IMR-90 (cell line): ENCODE results near the gene SHB. TPM values are rescaled to one million over a fixed set of nuclear protein-coding genes. Genes with fewer than 3 reads are reported as not detected.

Experiments used
- ATAC-seq: fragments of 200-7000 bp; cut with Tn5 transposase; 2 replicates; pipeline ENCODE4 v1.9.1; 2020; ENCODE audit warnings: low read depth, mild to moderate bottlenecking, moderate library complexity
- BruUV-seq: library from RNA; stranded (reverse); fragments of 400-500 nt; replicated peaks from 2 replicates; lab custom pipeline; 2021; lab: Mats Ljungman, UMichigan
- CTCF ChIA-PET: fragments of 300-600 bp; formaldehyde crosslinking; extraction: SDS; loops from one replicate; lab custom pipeline; 2021; ENCODE audit warnings: antibody characterized with exemption; lab: Yijun Ruan, JAX
- POLR2A ChIA-PET: fragments of 300-600 bp; sonication (Branson Sonifier 250); formaldehyde crosslinking; loops from one replicate; lab custom pipeline; 2022; ENCODE audit warnings: antibody characterized with exemption; ENCODE audit not compliant: unreplicated experiment; lab: Charles Lee
- DNase-seq: peaks from one replicate; pipeline ENCODE4 v3.0.0; 2013
- H2AFZ ChIP-seq: replicated peaks from 2 replicates; pipeline ENCODE3; 2013; ENCODE audit warnings: low read length, mild to moderate bottlenecking; ENCODE audit not compliant: poor library complexity
- H2AK5ac ChIP-seq: 2 replicates; pipeline ENCODE4 v1.6.1; 2013; ENCODE audit warnings: low read depth, low read length, inconsistent platforms
- H2AK9ac ChIP-seq: replicated peaks from 2 replicates; pipeline ENCODE3; 2013; ENCODE audit warnings: mild to moderate bottlenecking, low read depth, low read length, moderate library complexity; ENCODE audit not compliant: poor library complexity
- H2BK120ac ChIP-seq: 2 replicates; pipeline ENCODE4 v1.6.1; 2013; ENCODE audit warnings: low read depth, low read length, inconsistent platforms
- H2BK15ac ChIP-seq: 3 replicates; pipeline ENCODE4 v1.6.1; 2013; ENCODE audit warnings: low read depth, low read length, inconsistent platforms
- H2BK20ac ChIP-seq: 2 replicates; pipeline ENCODE4 v1.6.1; 2013; ENCODE audit warnings: low read depth, mild to moderate bottlenecking, inconsistent platforms, low read length, moderate library complexity
- H2BK5ac ChIP-seq: 2 replicates; pipeline ENCODE4 v1.6.1; 2013; ENCODE audit warnings: mild to moderate bottlenecking, low read depth, low read length, inconsistent platforms; ENCODE audit not compliant: poor library complexity, severe bottlenecking
- H3K14ac ChIP-seq: replicated peaks from 2 replicates; pipeline ENCODE4 v1.6.1; 2013; ENCODE audit warnings: low read depth, low read length, inconsistent platforms
- H3K18ac ChIP-seq: 2 replicates; pipeline ENCODE4 v1.6.1; 2013; ENCODE audit warnings: low read depth, low read length, control low read depth
- H3K23ac ChIP-seq: 2 replicates; pipeline ENCODE4 v1.6.1; 2013; ENCODE audit warnings: low read depth, low read length, inconsistent platforms
- H3K27ac ChIP-seq: 2 replicates; pipeline ENCODE4 v1.5.1; 2013; ENCODE audit warnings: mild to moderate bottlenecking, control low read depth, low read length; ENCODE audit not compliant: insufficient read depth
- H3K27me3 ChIP-seq: 2 replicates; pipeline ENCODE4 v1.6.1; 2013; ENCODE audit warnings: low read length; ENCODE audit not compliant: control insufficient read depth, insufficient read depth
- H3K36me3 ChIP-seq: 2 replicates; pipeline ENCODE4 v1.6.1; 2013; ENCODE audit warnings: low read length, mixed read lengths; ENCODE audit not compliant: control insufficient read depth, insufficient read depth
- H3K4ac ChIP-seq: 2 replicates; pipeline ENCODE4 v1.6.1; 2013; ENCODE audit warnings: low read depth, low read length, inconsistent platforms
- H3K4me1 ChIP-seq: 2 replicates; pipeline ENCODE4 v1.6.1; 2013; ENCODE audit warnings: low read length, mixed read lengths; ENCODE audit not compliant: control insufficient read depth, insufficient read depth
- H3K4me2 ChIP-seq: 2 replicates; pipeline ENCODE4 v1.6.1; 2013; ENCODE audit warnings: low read depth, mild to moderate bottlenecking, control low read depth, low read length, moderate library complexity
- H3K4me3 ChIP-seq: 2 replicates; pipeline ENCODE4 v1.5.1; 2013; ENCODE audit warnings: low read depth, mild to moderate bottlenecking, control low read depth, low read length, moderate library complexity; ENCODE audit not compliant: insufficient read depth
- H3K56ac ChIP-seq: 2 replicates; pipeline ENCODE4 v1.6.1; 2013; ENCODE audit warnings: low read length, inconsistent platforms; ENCODE audit not compliant: insufficient read depth; ENCODE audit errors: extremely low read depth
- H3K79me1 ChIP-seq, 2 experiments: 2 replicates each; pipeline ENCODE4 v1.6.1; 2013; ENCODE audit warnings: low read length in 2 of 2, inconsistent platforms in 1 of 2, low read depth in 1 of 2
- H3K9ac ChIP-seq: 2 replicates; pipeline ENCODE4 v1.6.1; 2013; ENCODE audit warnings: low read depth, low read length, control low read depth
- H3K9me1 ChIP-seq: 2 replicates; pipeline ENCODE4 v1.6.1; 2013; ENCODE audit warnings: low read length, inconsistent platforms; ENCODE audit not compliant: insufficient read depth
- H3K9me3 ChIP-seq: 2 replicates; pipeline ENCODE4 v1.6.1; 2013; ENCODE audit warnings: low read length; ENCODE audit not compliant: control insufficient read depth, insufficient read depth
- H4K20me1 ChIP-seq: 2 replicates; pipeline ENCODE4 v1.6.1; 2013; ENCODE audit warnings: low read length, inconsistent platforms; ENCODE audit not compliant: insufficient read depth
- H4K5ac ChIP-seq: 2 replicates; pipeline ENCODE4 v1.6.1; 2013; ENCODE audit warnings: mild to moderate bottlenecking, low read depth, low read length, control low read depth
- H4K8ac ChIP-seq, 2 experiments: 2 replicates each; pipeline ENCODE4 v1.6.1; 2013; ENCODE audit warnings: low read depth in 2 of 2, low read length in 2 of 2, control low read depth in 1 of 2, inconsistent platforms in 1 of 2
- H4K91ac ChIP-seq: 2 replicates; pipeline ENCODE4 v1.6.1; 2013; ENCODE audit warnings: low read depth, low read length, inconsistent platforms; ENCODE audit not compliant: insufficient read depth
- CEBPB ChIP-seq: IDR thresholded peaks from 2 replicates; pipeline ENCODE4 v1.6.1; 2012; ENCODE audit warnings: low read depth, low read length, improper control_type of control experiment
- CHD1 ChIP-seq: IDR thresholded peaks from 2 replicates; pipeline ENCODE4 v1.6.1; 2012; ENCODE audit warnings: low read depth, low read length, improper control_type of control experiment
- MAZ ChIP-seq: IDR thresholded peaks from 2 replicates; pipeline ENCODE4 v1.6.1; 2012; ENCODE audit warnings: low read depth, mild to moderate bottlenecking, low read length, improper control_type of control experiment, moderate library complexity, borderline replicate concordance
- MXI1 ChIP-seq: IDR thresholded peaks from 2 replicates; pipeline ENCODE4 v1.6.1; 2012; ENCODE audit warnings: low read depth, mild to moderate bottlenecking, low read length, moderate library complexity, borderline replicate concordance
- NFE2L2 ChIP-seq: fragments of 150-350 bp; IDR thresholded peaks from 2 replicates; pipeline ENCODE4 v1.6.1; 2016; ENCODE audit warnings: low read depth, mild to moderate bottlenecking, low read length
- POLR2A ChIP-seq: IDR thresholded peaks from 2 replicates; pipeline ENCODE4 v1.6.1; 2012; ENCODE audit warnings: mild to moderate bottlenecking, low read depth, low read length
- RAD21 ChIP-seq: IDR thresholded peaks from 2 replicates; pipeline ENCODE4 v1.6.1; 2012; ENCODE audit warnings: low read length, improper control_type of control experiment
- RCOR1 ChIP-seq: IDR thresholded peaks from 2 replicates; pipeline ENCODE4 v1.6.1; 2012; ENCODE audit warnings: mild to moderate bottlenecking, low read length, improper control_type of control experiment; ENCODE audit not compliant: insufficient replicate concordance
- RFX5 ChIP-seq: IDR thresholded peaks from 2 replicates; pipeline ENCODE4 v1.8.0; 2012; ENCODE audit warnings: low read depth, mild to moderate bottlenecking, low read length, moderate library complexity
- SMC3 ChIP-seq: fragments of 150-350 bp; IDR thresholded peaks from 2 replicates; pipeline ENCODE4 v1.6.1; 2016; ENCODE audit warnings: low read depth, mild to moderate bottlenecking, antibody characterized with exemption, low read length, moderate library complexity
- WGBS, 2 experiments: methylation state at CpG; one replicate each; pipeline versions ENCODE4 v1.1.5 to v1.1.7; 2013; ENCODE audit warnings: missing lambda C conversion rate in 2 of 2; ENCODE audit not compliant: insufficient read length in 1 of 2; ENCODE audit errors: extremely low coverage in 2 of 2; 5-methylcytosine and 5-hydroxymethylcytosine counted together
- dilution Hi-C: fragments of 300-500 bp; cut with HindIII; formaldehyde crosslinking; loops from one replicate; pipeline ENCODE4 v1.14.3; 2018; ENCODE audit warnings: low sequenced_read_pairs; ENCODE audit not compliant: unreplicated experiment
- in situ Hi-C: fragments of 300-500 bp; cut with MboI; formaldehyde crosslinking; loops from 3 replicates; pipeline ENCODE4 v1.14.3; 2019; ENCODE audit warnings: low sequenced_read_pairs, inconsistent platforms, mixed read lengths
- intact Hi-C: fragments of 100-400 bp; cut with micrococcal nuclease; formaldehyde crosslinking; loops from 2 replicates; pipeline ENCODE4 v1.10.0; 2022
- polyA plus RNA-seq, 3 experiments: library from polyadenylated mRNA; depleted of rRNA; stranded (reverse); fragments of >200 nt; gene quantifications; 2 replicates each; pipeline ENCODE4 v1.2.3, GENCODE V29; 2012; ENCODE audit warnings: low replicate concordance in 1 of 3
- total RNA-seq: library from RNA; depleted of rRNA; stranded (reverse); fragments of >200 nt; gene quantifications from 2 replicates; pipeline ENCODE4 v1.2.3, GENCODE V29; 2012
- TF ChIP-seq, protein P1 (sequence below): conservative IDR thresholded peaks from 2 replicates; pipeline ENCODE4 v1.5.1; 2012; ENCODE audit warnings: mild to moderate bottlenecking, low read depth, low read length, improper control_type of control experiment
- TF ChIP-seq, protein P2 (sequence below): fragments of 150-350 bp; IDR thresholded peaks from 2 replicates; pipeline ENCODE4 v1.6.1; 2017; ENCODE audit warnings: mild to moderate bottlenecking, antibody characterized with exemption, low read length, low read depth
- TF ChIP-seq, protein P3 (sequence below): fragments of 150-350 bp; IDR thresholded peaks from 2 replicates; pipeline ENCODE4 v1.6.1; 2016; ENCODE audit warnings: low read depth, mild to moderate bottlenecking, low read length, moderate library complexity, borderline replicate concordance

Gene SHB
- total and polyA plus RNA-seq, 2 of the 4 experiments (the other 2 are of a cell fraction): 6.1 to 20.4 TPM

DNA sequence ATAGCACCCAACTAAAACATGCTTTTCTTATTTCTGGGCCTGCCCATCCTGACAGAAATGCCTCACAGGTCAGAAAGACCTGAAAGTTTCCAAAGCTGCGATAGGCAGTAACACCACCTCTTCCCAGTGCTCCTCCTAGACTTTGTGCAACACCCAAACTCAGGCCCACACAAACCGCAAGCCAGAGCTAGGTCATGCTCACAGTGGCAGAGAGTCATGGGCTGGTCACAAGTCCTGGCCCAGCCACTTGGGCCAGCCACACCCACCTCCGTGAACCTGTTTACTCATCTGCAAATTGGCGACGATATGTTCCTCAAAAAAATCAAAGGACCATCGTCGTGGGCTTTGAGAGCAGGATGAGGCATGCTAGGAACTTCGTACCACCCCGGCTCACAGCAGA lies 121.0 kb downstream of the SHB start:
- H3K56ac ChIP-seq: no peak overlapping the region
- no peak overlapping the region for H3K14ac ChIP-seq
- no peak for ATAC-seq
- H3K36me3 ChIP-seq: peaks cover 73% of the 10 kb centered on the region
- H3K23ac ChIP-seq: no peak overlapping the region
- no peak overlapping the region for H3K18ac ChIP-seq
- no peak overlapping the region for H3K4me2 ChIP-seq
- no peak overlapping the region for H3K27ac ChIP-seq
- no peak overlapping the region for H4K8ac ChIP-seq
- dilution Hi-C loops (loop anchor here (25.0 kb wide), 1 partner anchor 114 kb away; the partner anchor contains the start of gene SHB), intact Hi-C loops (no loop called here), in situ Hi-C loops (no loop called here)
- H3K4me1 ChIP-seq: peaks cover 36% of the 10 kb centered on the region
- WGBS, 2 experiments: 100% methylated on average over 1 of the region's 9 CpGs; no CpG with 5 or more reads in 1 of the 2 experiments
- H2BK5ac ChIP-seq: no peak overlapping the region
- H2AK5ac ChIP-seq: peak overlapping the region; percentile 2; the same call in 1 of the 2 replicates
- ChIA-PET POLR2A (no interaction called here), CTCF (no interaction called here)
- no peak overlapping the region for H4K5ac ChIP-seq
- no peak overlapping the region for H4K91ac ChIP-seq
- 0 out of 2 replicates have a peak overlapping the region, but pooled peaks have one; percentile 21 for H3K4ac ChIP-seq
- H2AK9ac ChIP-seq: no peak overlapping the region
- no peak overlapping the region for H2BK120ac ChIP-seq
- H2BK20ac ChIP-seq: no peak overlapping the region
- H3K9me1 ChIP-seq: peaks cover 63% of the 10 kb centered on the region
- no peak overlapping the region for H2BK15ac ChIP-seq
- no peaks in the 10 kb centered on the region for H3K9me3 ChIP-seq
- H3K27me3 ChIP-seq: no peaks in the 10 kb centered on the region
- H2AFZ ChIP-seq: no peak overlapping the region
- BruUV-seq: no TSS peak
- no peak overlapping the region for H3K9ac ChIP-seq
- H3K4me3 ChIP-seq: no peak overlapping the region
- peaks cover 58 to 95% of the 10 kb centered on the region in 2 experiments for H3K79me1 ChIP-seq
- peaks cover 15% of the 10 kb centered on the region; the same call in 1 of the 2 replicates for H4K20me1 ChIP-seq
- TF ChIP-seq, protein P1, sequence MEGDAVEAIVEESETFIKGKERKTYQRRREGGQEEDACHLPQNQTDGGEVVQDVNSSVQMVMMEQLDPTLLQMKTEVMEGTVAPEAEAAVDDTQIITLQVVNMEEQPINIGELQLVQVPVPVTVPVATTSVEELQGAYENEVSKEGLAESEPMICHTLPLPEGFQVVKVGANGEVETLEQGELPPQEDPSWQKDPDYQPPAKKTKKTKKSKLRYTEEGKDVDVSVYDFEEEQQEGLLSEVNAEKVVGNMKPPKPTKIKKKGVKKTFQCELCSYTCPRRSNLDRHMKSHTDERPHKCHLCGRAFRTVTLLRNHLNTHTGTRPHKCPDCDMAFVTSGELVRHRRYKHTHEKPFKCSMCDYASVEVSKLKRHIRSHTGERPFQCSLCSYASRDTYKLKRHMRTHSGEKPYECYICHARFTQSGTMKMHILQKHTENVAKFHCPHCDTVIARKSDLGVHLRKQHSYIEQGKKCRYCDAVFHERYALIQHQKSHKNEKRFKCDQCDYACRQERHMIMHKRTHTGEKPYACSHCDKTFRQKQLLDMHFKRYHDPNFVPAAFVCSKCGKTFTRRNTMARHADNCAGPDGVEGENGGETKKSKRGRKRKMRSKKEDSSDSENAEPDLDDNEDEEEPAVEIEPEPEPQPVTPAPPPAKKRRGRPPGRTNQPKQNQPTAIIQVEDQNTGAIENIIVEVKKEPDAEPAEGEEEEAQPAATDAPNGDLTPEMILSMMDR: no peak
- TF ChIP-seq MXI1: no peak
- TF ChIP-seq RFX5: no peak
- TF ChIP-seq NFE2L2: no peak
- TF ChIP-seq POLR2A: no peak
- TF ChIP-seq RAD21: no peak
- no peak for TF ChIP-seq SMC3
- TF ChIP-seq MAZ: no peak
- no peak for TF ChIP-seq RCOR1
- TF ChIP-seq, protein P2, sequence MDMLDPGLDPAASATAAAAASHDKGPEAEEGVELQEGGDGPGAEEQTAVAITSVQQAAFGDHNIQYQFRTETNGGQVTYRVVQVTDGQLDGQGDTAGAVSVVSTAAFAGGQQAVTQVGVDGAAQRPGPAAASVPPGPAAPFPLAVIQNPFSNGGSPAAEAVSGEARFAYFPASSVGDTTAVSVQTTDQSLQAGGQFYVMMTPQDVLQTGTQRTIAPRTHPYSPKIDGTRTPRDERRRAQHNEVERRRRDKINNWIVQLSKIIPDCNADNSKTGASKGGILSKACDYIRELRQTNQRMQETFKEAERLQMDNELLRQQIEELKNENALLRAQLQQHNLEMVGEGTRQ: no peak
- TF ChIP-seq, protein P3, sequence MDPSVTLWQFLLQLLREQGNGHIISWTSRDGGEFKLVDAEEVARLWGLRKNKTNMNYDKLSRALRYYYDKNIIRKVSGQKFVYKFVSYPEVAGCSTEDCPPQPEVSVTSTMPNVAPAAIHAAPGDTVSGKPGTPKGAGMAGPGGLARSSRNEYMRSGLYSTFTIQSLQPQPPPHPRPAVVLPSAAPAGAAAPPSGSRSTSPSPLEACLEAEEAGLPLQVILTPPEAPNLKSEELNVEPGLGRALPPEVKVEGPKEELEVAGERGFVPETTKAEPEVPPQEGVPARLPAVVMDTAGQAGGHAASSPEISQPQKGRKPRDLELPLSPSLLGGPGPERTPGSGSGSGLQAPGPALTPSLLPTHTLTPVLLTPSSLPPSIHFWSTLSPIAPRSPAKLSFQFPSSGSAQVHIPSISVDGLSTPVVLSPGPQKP: no peak
- TF ChIP-seq CHD1: no peak
- no peak for TF ChIP-seq CEBPB
- no peak for DNase-seq
